Activated effector memory CD4-positive, alpha-beta T cell treated with Interleukin-2 at 50 U/mL for 16 hours (primary cell): Measurements from ENCODE around the gene CCDC178.
"Not testable (repeated sequence)": the region's sequence is repeated elsewhere in the genome, so short reads cannot be mapped to it uniquely, and the experiment has no call there.

Experiments used
- DNase-seq: peaks from one replicate; pipeline ENCODE4 v3.0.0-alpha.2; 2020

The CCDC178 gene

DNA sequence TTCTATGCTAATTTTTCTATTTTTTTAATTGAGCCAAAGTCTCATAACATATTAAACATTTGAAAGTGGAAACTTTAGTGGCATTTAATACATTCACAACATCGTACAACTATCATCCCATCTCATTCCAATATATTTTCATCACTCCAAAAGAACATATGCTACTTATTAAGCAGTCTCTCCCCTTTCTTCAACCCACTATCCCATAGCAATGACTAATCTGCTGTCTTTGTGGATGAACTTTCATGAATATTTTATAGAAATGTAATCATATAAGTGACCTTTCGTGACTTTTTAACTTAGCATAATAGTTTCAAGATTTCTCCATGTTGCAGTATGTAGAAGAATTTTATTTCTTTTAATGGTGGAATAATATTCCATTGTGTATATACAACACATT is 90.3 kb downstream of the CCDC178 start:
- no peak for DNase-seq

DNA sequence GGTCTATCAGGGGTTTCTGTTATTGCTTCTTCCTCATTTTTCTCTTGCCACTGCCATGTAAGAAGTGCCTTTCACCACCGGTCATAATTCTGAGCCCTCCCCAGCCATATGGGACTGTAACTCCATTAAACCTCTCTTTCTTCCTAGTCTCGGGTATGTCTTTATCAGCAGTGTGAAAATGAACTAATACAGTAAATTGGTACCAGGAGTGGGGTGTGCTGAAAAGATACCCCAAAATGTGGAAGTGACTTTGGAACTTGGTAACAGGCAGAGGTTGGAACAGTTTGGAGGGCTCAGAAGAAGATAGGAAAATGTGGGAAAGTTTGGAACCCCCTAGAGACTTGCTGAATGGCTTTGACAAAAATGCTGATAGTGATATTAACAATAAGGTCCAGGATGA is 100.8 kb downstream of the CCDC178 start:
- not testable (repeated sequence) for DNase-seq

DNA sequence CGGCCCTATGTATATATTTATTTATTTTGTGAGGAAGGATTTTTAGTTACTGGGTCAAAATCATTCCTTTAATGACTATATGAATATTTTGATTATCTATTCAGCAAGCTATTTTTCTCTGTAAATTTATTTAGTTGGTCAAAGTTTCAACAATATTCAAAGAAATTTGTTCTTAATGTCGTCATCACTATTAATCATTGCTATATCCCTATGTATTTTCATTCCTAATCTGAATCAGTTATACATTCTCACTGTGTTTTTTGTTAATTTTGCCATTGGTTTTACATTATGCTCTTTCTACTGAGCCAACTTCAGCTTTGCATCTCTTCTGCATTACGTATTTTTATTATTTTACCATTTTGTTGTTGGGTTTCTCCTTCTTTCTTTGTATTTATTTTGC is 105.7 kb downstream of the CCDC178 start:
- no peak for DNase-seq

DNA sequence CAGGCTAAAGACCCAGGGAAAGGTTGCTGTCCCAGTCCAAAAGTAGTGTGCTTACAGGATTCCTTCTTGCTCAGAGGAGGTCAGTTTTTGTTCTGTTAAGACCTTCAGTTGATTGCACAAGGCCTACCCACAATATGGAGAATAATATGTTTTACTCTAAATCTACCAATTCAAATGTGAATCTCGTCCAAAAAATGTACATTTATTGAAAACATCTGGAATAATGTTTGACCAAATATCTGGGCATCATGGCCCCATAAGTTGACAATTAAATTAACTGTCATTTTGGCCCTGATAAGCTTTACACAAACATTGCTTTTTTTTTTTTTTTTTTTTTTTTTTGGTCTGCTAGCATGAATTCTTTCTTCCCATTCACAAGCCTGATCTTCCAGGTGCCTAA is 109.8 kb downstream of the CCDC178 start:
- DNase-seq: no peak

DNA sequence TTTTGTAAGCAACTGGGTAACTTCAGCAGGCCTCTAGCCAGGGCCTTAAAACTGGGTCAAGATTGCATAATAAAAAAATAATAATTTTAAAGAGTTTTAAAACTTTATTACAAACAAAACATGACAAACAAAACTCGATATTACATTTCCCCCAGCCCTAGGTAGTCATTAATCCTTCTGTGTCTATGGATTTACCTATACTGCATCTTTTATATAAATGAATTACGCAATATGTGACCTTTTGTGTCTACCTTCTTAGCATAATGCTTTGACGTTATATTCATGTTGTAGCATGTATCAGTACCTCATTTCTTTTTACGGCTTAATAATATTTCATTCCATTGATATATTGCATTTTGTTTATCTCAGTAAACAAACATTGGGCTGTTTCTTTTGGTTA is 113.5 kb downstream of the CCDC178 start:
- no peak for DNase-seq

DNA sequence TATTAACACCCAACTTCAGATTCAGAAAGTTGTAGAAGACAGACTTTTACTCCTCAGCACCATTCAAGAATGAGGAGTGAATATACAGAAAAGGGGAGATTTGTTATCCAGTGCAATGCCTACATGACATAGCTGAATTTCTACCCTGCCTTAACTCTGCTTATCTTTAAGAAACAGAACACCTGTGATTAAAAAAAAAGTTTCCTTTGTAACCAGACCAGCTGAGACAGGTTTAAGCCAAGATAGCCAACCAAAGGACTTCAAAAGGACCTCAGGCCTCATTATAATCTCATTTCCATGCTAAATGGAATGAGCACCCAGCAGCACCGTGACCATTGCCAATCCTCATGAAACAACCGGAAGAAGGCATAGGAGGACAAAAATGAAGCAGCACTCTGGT is 122.9 kb downstream of the CCDC178 start:
- DNase-seq: no peak

DNA sequence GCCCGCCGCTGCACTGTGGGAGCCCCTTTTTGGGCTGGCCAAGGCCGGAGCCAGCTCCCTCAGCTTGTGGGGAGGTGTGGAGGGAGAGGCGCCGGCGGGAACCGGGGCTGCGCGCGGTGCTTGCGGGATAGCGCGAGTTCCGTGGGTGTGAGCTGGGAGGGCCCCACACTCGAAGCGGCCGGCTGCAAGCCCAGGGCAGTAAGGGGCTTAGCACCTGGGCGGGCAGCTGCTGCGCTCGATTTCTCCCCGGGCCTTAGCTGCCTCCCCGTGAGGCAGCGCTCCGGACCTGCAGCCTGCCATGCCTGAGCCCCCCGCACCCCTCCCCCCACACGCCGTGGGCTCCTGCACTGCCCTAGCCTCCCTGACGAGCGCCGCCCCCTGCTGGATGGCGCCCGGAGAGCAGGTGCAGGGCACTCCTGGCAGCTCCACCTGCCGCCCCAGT is 124.4 kb downstream of the CCDC178 start:
- no peak for DNase-seq

DNA sequence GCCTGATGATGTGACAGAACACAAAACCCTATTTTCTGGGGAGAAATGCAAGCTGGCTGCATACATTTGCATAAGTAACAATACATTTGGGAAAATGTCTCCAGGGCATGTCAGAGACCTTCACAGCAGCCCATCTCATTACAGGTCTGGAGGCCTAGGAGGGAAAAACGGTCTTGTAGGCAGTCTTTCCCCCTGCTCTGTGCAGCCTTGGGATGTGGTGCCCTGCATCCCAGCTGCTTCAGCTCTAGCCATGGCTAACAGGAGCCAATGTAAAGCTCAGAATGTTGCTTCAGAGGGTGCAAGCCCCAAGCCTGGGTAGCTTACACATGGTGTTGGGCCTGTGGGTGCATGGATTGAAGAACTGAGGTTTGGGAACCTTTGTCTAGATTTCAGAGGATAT is 133.0 kb downstream of the CCDC178 start:
- DNase-seq: no peak

DNA sequence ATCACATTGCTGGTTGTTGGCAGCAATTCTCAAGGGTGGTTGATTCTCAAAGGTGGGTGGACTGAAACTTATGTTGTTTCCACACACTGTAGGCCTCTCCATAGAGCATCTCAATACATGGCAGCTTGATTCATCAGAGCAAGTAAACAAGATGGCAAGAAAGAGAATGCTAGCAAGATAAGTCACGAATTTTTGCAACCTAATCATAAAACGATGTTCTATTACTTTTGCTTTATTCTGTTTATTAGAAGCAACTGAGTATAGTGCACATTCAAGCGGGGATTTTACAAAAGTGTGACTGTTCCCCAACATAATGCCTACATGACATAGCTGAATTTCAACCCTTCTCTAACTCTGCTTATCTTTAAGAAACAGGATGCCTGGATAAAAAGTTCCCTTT is 136.2 kb downstream of the CCDC178 start:
- no peak for DNase-seq

DNA sequence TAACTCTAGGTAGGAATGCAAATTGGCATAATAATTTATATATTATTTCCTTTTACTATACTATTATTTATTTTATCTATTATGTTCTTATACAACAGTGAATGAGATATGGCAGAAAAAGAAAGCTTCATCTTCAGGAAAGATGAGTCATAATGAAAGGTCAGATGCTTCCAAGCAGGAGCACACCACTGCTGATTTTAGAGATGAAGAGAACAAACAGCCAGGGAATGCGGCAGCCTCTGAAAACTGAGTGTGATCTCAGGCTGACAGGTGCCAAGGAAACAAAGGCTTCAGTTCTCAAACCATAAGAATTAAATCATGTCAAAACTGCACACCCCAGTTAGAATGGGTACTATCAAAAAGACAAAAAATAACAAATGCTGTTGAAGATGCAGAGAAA is 149.0 kb downstream of the CCDC178 start:
- DNase-seq: no peak

DNA sequence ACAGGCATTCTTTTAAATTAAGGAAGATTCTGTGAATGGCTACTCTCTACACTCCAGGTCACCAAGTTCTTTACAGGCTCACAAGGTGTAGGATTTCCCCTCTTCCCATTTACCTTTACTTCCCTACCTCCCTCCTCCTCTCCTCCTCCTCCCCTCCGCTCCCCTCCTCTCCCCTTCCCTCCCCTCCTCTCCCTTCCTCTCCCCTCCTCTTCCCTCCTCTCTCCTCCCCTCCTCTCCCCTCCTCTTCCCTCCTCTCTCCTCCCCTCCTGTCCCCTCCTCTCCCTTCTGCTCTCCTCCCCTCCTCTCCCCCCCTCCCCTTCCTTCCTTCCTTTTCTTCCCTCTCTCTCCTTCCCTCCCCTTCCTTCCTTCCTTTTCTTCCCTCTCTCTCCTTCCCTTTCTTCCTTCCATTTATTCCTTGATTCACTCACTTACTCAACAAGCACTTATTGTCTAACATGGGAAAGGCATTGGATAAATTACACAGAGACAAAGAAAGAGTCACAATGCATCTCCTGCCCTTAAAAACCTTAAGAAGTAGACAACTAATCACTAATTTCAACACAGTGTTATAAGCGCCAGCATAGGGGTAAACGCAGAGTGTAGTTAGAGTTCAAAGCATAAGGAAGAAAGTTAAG is 152.3 kb downstream of the CCDC178 start:
- no peak for DNase-seq

DNA sequence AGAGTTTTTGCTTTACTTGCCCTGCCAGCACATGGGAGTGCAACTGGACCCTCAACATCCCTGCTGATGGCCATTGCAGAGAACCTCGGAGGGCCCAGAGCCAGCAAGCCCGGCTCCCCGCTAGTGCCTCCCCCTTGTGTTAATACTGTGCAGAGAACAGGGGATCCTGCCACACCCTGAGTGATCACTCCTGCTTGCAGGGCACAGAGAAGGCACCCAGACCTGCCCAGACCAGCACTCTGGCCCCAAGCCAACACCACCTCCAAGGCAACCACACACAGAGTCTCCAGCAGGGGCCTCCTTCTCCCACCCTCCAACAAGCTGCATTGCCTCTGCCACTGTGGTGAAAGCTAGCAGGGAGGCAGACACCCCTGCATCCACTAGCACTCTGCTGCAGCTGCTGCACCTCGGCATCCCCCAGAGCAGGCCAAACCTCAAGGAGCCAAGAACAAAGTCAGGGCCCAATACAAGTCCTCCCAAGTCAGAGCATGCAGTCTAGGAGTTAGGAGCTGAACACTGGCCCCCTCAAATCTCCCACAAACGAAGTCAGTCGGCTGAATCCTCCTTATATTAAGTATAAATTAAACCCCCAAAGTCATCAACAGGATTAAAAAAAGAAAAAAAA is 157.7 kb downstream of the CCDC178 start:
- no peak for DNase-seq

DNA sequence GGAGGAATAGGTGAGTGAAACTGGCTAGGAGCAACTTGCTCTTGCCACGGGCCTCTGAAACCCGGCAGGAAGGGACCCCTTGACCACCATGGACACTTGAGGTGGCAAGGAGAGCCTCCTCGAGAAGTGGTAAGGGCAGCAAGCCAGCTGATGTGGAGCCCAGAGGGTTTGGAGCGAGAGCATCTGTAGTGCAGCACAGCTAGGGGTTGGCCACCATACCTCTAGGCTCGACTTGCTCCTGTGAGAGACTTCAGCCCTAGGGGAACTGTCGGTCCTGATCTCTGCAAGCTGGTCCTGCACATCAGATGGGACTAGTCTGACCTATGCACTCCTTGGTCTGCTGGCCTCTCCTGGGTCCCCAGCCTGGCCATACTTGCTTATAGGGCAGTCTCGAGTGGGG is 158.4 kb downstream of the CCDC178 start:
- no peak for DNase-seq

DNA sequence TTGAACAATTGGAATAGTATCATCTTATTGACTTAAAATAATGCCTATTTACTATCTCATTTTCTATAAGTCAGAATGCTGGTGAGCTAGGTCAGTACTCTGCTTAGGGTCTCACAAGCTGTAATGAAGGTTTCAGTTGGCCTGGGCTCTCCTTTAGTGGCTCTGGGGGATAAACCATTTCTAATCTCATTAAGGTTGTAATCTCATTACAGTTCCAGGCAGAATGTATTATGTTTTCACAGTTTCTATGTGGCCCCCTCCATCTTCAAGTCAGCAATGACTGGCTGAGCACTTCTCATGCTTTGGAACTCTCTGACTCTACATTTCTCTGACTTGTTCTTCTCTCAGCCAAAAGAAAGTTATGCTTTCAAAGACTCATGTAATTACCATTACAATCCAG is 163.1 kb downstream of the CCDC178 start:
- DNase-seq: no peak

DNA sequence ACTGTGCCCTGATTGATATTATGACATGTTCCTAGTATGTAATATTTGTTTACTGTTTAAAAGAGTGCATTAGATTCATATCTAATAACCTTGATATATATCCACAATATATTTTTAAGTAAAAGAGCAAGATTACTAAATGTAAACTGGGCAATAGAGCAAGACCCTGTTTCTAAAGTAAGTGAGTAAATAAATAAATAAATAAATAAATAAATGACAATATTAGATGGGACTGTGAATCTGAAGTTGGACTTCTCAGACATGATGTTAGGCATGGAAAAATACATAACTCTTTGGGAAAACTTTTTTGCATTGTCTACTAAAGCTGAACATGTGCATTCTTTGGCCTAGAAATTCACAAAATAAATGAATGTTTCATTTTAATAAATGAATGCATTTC is 164.7 kb downstream of the CCDC178 start:
- no peak for DNase-seq

DNA sequence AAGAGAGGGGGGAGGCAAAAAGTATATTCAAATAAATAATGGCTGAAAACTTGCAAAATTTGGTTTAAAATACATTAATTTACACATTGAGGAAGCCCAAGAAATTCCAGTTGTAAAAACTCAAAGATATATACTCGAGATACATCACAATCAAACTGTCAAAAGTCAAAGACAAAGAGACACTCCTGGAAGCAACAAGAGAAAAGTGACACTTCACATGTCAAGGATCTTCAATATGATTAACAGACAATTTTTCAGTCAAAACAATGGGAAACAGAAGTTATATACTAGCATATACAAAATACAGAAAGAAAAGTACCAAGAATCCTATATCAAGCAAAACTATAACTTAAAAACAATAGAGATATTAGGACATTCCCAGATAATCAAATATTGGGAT is 170.2 kb downstream of the CCDC178 start:
- DNase-seq: no peak

DNA sequence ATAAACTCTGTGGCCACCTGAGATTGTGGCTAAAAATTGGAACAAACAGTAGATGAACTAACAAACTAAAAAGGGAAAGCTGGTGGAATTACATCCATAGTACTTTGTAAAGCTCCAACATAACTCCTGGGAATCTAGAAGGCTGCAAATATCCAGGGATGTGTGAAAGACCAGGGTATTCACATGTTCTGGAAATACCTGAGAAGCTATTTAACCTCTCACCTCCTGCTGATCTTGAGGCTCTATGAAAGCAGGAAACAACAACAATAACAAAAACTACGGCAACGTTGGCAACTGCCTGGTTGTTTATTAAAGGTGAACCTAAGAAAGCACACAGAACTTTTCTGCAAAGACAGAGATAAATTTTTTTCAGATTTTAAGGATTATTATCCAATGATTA is 171.3 kb downstream of the CCDC178 start:
- DNase-seq: no peak

DNA sequence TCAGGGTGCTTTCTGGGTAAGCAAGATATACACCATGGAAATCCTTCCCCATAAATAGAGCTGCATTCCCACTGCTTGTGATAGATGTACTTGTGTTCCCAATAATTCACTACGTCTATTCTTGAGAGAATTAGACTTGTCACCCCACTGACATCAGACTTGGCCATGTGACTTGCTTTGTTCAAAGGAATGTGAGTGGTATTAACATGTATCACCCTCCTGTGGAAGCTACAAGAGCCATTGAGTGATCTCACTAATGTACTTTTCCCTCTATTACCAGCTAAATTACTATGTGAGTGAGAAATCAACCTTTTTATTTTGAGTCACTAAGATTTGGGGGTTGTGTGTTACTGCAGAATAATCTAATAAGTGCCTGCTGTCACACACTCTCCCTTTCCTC is 176.0 kb downstream of the CCDC178 start:
- DNase-seq: no peak

DNA sequence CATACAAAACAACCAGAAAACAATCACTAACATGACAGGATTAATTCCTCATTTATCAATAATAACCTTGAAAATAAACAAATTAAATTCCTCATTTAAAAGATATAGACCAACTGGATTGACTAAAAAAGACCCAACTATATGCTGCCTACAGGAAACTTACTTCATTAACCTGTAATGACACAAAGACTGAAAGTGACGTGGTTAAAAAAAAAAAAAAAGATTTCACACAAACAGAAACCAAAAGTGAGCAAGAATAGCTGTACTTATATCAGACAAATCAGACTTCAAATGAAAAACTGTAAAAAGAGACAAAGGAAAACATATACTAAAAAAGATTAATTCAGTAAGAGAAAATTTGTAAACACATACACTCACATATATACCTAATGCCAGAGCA is 201.2 kb downstream of the CCDC178 start:
- DNase-seq: no peak

DNA sequence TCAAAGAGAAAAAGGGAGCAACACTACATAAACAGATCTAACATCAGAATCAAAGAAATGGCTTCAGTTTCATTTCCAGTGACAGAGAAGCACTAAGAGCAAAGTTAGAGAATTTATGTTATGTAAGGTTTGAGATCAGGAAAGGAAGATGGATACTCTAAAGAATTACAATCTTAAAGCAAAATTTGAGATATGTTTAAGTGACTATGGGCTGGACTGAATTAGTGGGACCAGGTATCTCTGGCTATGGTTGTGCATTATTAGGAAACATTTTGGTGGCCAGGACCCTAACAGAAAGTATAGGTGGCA is 208.2 kb downstream of the CCDC178 start:
- DNase-seq: no peak

DNA sequence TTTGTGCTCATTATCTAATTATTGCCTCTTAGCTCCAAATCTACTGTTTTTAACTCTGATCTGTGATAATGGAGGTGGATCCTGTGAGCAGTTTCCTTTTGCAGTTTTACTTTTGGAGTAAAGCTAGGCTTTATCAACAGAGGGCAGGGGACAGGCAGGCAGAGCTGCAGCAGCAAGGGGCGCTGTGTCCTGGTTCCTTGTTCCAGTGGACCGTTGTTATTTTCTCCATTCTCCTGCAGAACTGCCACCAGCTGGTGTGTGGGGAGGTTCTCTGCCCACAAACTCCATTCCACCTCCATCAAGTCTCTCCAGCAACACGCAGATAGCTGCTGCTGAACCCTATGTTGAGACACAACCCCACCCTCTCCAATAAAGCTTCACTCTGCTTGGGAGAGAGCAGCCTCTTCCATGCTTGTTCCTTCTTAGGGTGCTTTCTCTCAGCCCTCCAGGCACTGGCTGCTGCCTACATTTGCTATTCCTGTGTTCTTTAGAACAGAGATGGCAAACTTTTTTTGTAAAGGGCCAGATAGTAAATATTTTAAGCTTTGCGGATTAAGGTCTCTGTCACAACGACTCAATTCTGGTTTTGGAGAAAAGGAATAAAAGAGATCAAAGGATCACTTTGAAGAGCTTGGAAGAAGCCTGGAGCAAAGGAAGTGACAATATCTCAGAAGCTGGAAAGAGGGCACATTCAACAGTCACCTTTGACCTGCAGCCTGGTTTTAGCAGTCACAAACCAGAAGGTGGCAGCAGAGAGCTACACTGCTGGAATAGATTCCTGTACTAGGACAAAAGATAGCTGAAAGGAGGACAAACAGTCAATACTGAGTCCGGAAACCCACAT is 208.8 kb downstream of the CCDC178 start:
- no peak for DNase-seq

DNA sequence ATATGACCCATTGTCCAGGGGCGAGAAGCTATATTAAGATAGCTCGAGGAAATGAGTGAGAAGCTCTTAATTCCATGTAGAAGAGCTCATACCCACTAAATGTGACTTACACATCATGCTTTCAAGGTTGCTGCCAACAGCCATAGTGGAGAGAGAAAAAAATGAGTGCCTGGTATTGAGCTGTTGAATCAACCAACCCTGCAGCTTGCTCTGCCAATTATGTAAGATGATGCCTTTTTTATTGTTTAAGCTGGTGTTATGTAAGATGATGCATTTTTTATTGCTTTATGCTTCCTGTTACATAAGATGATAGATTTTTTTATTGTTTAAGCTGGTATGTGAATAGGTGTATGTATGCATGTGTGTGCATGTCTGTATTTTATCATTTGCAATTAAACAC is 228.2 kb downstream of the CCDC178 start:
- no peak for DNase-seq

DNA sequence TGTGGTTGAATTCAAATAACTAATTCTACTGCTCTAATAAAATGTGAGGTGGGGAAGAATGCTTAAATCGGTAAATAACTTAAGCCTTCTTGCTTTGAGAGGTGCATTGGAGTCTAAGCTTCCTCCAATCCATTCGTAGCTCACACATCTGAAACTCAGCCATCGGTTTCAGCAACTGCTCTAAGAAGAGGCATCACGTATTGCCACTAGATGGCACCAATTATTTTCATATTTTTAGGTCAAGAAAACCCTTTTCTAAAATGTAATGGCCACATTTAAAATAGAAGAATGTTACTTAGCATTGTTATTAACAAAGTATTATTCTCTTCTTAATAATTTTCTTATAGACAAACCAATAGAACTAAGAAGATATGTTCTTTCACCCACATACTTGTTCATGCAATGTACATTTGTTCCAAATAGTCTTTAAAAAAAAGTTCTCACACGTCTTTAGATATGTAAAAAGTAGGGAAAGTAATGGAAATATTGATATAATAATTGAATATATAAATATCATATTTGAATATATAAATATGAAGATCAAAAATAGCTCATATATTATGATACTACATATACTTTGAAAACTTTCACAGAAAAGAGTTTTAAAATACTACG is 229.8 kb downstream of the CCDC178 start:
- no peak for DNase-seq

DNA sequence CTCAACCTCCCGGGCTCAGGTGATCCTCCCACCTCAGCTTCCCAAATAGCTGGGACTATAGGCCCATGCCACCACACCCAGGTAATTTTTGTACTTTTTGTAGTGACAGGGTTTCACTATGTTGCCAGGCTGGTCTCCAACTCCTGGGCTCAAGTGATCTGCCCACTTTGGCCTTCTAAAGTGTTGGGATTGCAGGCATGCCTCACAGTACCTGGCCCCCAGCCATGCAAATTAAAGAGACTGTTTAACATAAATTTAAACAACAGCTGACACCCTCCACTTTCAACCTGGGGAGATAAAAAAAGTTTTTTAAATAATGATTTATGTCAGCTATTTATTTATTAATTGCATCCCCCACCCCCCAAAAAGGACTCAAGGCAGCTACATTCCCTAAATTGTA is 234.7 kb downstream of the CCDC178 start:
- DNase-seq: no peak
